Right lobe of liver (tissue), 4 donors: Measurements from ENCODE around the gene FBXO15.

Experiments used
- CTCF ChIP-seq, 4 donors: fragments of 200-600 bp in 3 of 4; fragments of 450-650 bp in 1 of 4; IDR thresholded peaks; one replicate each; pipeline versions ENCODE4 v1.5.1 to v1.8.0; 2016 to 2022; ENCODE audit warnings: antibody characterized with exemption in 4 of 4, mild to moderate bottlenecking in 2 of 4
- POLR2A ChIP-seq: fragments of 450-650 bp; IDR thresholded peaks from one replicate; pipeline ENCODE4 v1.6.1; 2017; ENCODE audit warnings: antibody characterized with exemption, mild to moderate bottlenecking
- donor health status: DM: no; HTN: no; CAD: no.
- donor health status: DM: no; HTN: no; CAD: no.
- donor health status: DM: no; HTN: yes; CAD: no.

GRCh38 chr18:74163019-74163660 lies 15.5 kb upstream of the FBXO15 start:
- TF ChIP-seq CTCF (IDR thresholded peaks at IDR 0.05): no peak
- TF ChIP-seq POLR2A: no peak
